Measurements from ENCODE around the gene C16orf86.

C16orf86 gene

GRCh38 chr16:67649494-67649931 lies 17.1 kb upstream of the C16orf86 start:
- Mint-ChIP-seq H3K9me3 (no peaks in the 10 kb centered on the region), H3K27me3 (no peaks in the 10 kb centered on the region), H3K36me3 (ENCODE audit: low read depth) (peaks cover 69% of the 10 kb centered on the region), H3K27ac (no peak overlapping the region), H3K4me3 (no peak overlapping the region), H3K4me1 (ENCODE audit: low read depth) (peaks cover 29% of the 10 kb centered on the region)
- no peak for DNase-seq

- H3K4me3 Mint-ChIP-seq = no peak overlapping the region
- H3K36me3 Mint-ChIP-seq (ENCODE audit: low read depth) = peaks cover 74% of the 10 kb centered on the region
- peak overlapping the region; percentile 69 for H3K27ac Mint-ChIP-seq
Measured at GRCh38 chr16:67650023-67650422, 16.6 kb upstream of the C16orf86 start.

GRCh38 chr16:67651039-67651438 lies 15.6 kb upstream of the C16orf86 start:
- Mint-ChIP-seq H3K4me3 (no peak overlapping the region), H3K9me3 (no peaks in the 10 kb centered on the region), H3K27ac (peak overlapping the region; percentile 69), H3K27me3 (no peaks in the 10 kb centered on the region), H3K4me1 (ENCODE audit: low read depth) (peaks cover 19% of the 10 kb centered on the region), H3K36me3 (ENCODE audit: low read depth) (peaks cover 78% of the 10 kb centered on the region)
- DNase-seq = no peak

More at GRCh38 chr16:67650023-67650422, 16.6 kb upstream of the C16orf86 start:
- peaks cover 28% of the 10 kb centered on the region for H3K4me1 Mint-ChIP-seq (ENCODE audit: low read depth)
- DNase-seq = no peak
- no peaks in the 10 kb centered on the region for H3K9me3 Mint-ChIP-seq
- no peaks in the 10 kb centered on the region for H3K27me3 Mint-ChIP-seq

GRCh38 chr16:67651847-67652246 lies 14.8 kb upstream of the C16orf86 start:
- Mint-ChIP-seq H3K36me3 (ENCODE audit: low read depth) (peaks cover 78% of the 10 kb centered on the region), H3K27ac (peak overlapping the region; percentile 83), H3K27me3 (no peaks in the 10 kb centered on the region), H3K4me1 (ENCODE audit: low read depth) (peaks cover 13% of the 10 kb centered on the region), H3K9me3 (no peaks in the 10 kb centered on the region), H3K4me3 (no peak overlapping the region)
- DNase-seq = no peak

- H3K27ac Mint-ChIP-seq = no peak overlapping the region
- no peaks in the 10 kb centered on the region for H3K9me3 Mint-ChIP-seq
- H3K36me3 Mint-ChIP-seq (ENCODE audit: low read depth) = peaks cover 80% of the 10 kb centered on the region
- DNase-seq = no peak
- H3K4me1 Mint-ChIP-seq (ENCODE audit: low read depth) = peaks cover 10% of the 10 kb centered on the region
- H3K4me3 Mint-ChIP-seq = no peak overlapping the region
- H3K27me3 Mint-ChIP-seq = no peaks in the 10 kb centered on the region
Measured at GRCh38 chr16:67652578-67653127, 14.0 kb upstream of the C16orf86 start.

- DNase-seq = no peak
- Mint-ChIP-seq H3K27ac (no peak overlapping the region), H3K9me3 (no peaks in the 10 kb centered on the region), H3K4me3 (no peak overlapping the region), H3K4me1 (ENCODE audit: low read depth) (peaks cover 15% of the 10 kb centered on the region), H3K27me3 (no peaks in the 10 kb centered on the region), H3K36me3 (ENCODE audit: low read depth) (peaks cover 86% of the 10 kb centered on the region)
Measured at GRCh38 chr16:67653128-67653788, 13.4 kb upstream of the C16orf86 start.

- no peaks in the 10 kb centered on the region for H3K27me3 Mint-ChIP-seq
- H3K4me3 Mint-ChIP-seq = no peak overlapping the region
- DNase-seq = no peak
- H3K36me3 Mint-ChIP-seq (ENCODE audit: low read depth) = peaks cover 87% of the 10 kb centered on the region
- peaks cover 21% of the 10 kb centered on the region for H3K4me1 Mint-ChIP-seq (ENCODE audit: low read depth)
- peak overlapping the region; percentile 73 for H3K27ac Mint-ChIP-seq
- H3K9me3 Mint-ChIP-seq = no peaks in the 10 kb centered on the region
Measured at GRCh38 chr16:67653789-67654402, 12.7 kb upstream of the C16orf86 start.

- no peak for DNase-seq
- H3K4me1 Mint-ChIP-seq (ENCODE audit: low read depth) = peaks cover 25% of the 10 kb centered on the region
- H3K9me3 Mint-ChIP-seq = no peaks in the 10 kb centered on the region
- no peak overlapping the region for H3K4me3 Mint-ChIP-seq
- H3K36me3 Mint-ChIP-seq (ENCODE audit: low read depth) = peaks cover 87% of the 10 kb centered on the region
- peak overlapping the region; percentile 57 for H3K27ac Mint-ChIP-seq
- H3K27me3 Mint-ChIP-seq = no peaks in the 10 kb centered on the region
Measured at GRCh38 chr16:67654403-67654911, 12.2 kb upstream of the C16orf86 start.

GRCh38 chr16:67655363-67655762 lies 11.3 kb upstream of the C16orf86 start:
- no peak for DNase-seq
- Mint-ChIP-seq H3K4me1 (ENCODE audit: low read depth) (peaks cover 20% of the 10 kb centered on the region), H3K4me3 (no peak overlapping the region), H3K27ac (peak overlapping the region; percentile 85), H3K9me3 (no peaks in the 10 kb centered on the region), H3K36me3 (ENCODE audit: low read depth) (peaks cover 84% of the 10 kb centered on the region), H3K27me3 (no peaks in the 10 kb centered on the region)

- H3K9me3 Mint-ChIP-seq = no peaks in the 10 kb centered on the region
- H3K36me3 Mint-ChIP-seq (ENCODE audit: low read depth) = peaks cover 80% of the 10 kb centered on the region
- no peaks in the 10 kb centered on the region for H3K27me3 Mint-ChIP-seq
- peaks cover 24% of the 10 kb centered on the region for H3K4me1 Mint-ChIP-seq (ENCODE audit: low read depth)
- peak overlapping the region; percentile 85 for H3K27ac Mint-ChIP-seq
- H3K4me3 Mint-ChIP-seq = no peak overlapping the region
- no peak for DNase-seq
Measured at GRCh38 chr16:67656344-67657016, 10.1 kb upstream of the C16orf86 start.

- H3K27ac Mint-ChIP-seq = peak overlapping the region; percentile 68
- no peak overlapping the region for H3K4me3 Mint-ChIP-seq
- no peaks in the 10 kb centered on the region for H3K9me3 Mint-ChIP-seq
- H3K36me3 Mint-ChIP-seq (ENCODE audit: low read depth) = peaks cover 78% of the 10 kb centered on the region
- H3K4me1 Mint-ChIP-seq (ENCODE audit: low read depth) = peaks cover 28% of the 10 kb centered on the region
- no peak for DNase-seq
- no peaks in the 10 kb centered on the region for H3K27me3 Mint-ChIP-seq
Measured at GRCh38 chr16:67657017-67657608, 9.5 kb upstream of the C16orf86 start.

GRCh38 chr16:67657751-67658518 lies 8.7 kb upstream of the C16orf86 start:
- Mint-ChIP-seq H3K4me1 (ENCODE audit: low read depth) (peaks cover 29% of the 10 kb centered on the region), H3K27ac (peak overlapping the region; percentile 66), H3K4me3 (peak overlapping the region; percentile 92), H3K27me3 (no peaks in the 10 kb centered on the region), H3K9me3 (no peaks in the 10 kb centered on the region), H3K36me3 (ENCODE audit: low read depth) (peaks cover 75% of the 10 kb centered on the region)
- no peak for DNase-seq

- Mint-ChIP-seq H3K36me3 (ENCODE audit: low read depth) (peaks cover 75% of the 10 kb centered on the region), H3K4me3 (peak overlapping the region; percentile 92), H3K27me3 (no peaks in the 10 kb centered on the region), H3K27ac (peak overlapping the region; percentile 98), H3K9me3 (no peaks in the 10 kb centered on the region), H3K4me1 (ENCODE audit: low read depth) (peaks cover 29% of the 10 kb centered on the region)
- peak; percentile 55 for DNase-seq
Measured at GRCh38 chr16:67658849-67659674, 7.6 kb upstream of the C16orf86 start.

Data from activated T-cell treated with anti-CD3 and anti-CD28 coated beads, Interleukin-2, amount 50 U/mL, for 24 hours (primary cell).